ENCODE measurements around the gene PRR9.
A peak's percentile ranks its signal among the peaks of the same experiment; 100 is the strongest.

Gene PRR9

DNA sequence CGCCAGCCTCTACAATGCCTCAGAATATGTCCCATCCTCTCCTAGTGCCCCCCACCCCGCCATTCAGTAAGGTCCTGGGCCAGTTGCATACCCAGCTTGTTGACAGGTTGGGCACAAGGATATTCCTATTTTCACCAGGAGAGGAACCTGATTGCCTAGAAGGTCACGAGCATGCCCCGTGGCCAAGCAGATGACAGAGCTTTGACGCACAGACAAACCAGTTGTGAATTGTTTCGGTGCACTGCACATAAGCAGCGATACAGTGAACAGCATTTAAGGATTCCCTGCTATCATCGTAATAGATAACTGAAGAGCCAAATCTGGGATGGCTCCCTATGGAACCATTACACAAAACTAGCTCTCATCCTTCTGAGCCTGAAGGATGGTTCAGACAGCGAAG, 10.8 kb upstream of the PRR9 start:
- Histone ChIP-seq H4K91ac (ENCODE audit: low read length) (no peak overlapping the region), H3K23ac (ENCODE audit: low read length in 2 of 2) (no peak overlapping the region), H3K27me3 (ENCODE audit: control insufficient read depth in 1 of 2, insufficient read depth in 1 of 2, low read length in 2 of 2) (peaks cover 0 to 35% of the 10 kb centered on the region in 2 experiments), H3K14ac (ENCODE audit: low read length in 2 of 2) (no peak overlapping the region), H3K4me2 (ENCODE audit: low read length, poor library complexity, severe bottlenecking) (no peak overlapping the region), H3K4me1 (ENCODE audit: control insufficient read depth, insufficient read depth, low read depth, low read length) (no peaks in the 10 kb centered on the region), H2BK5ac (ENCODE audit: low read depth, low read length, poor library complexity, severe bottlenecking) (no peak overlapping the region), H2BK120ac (ENCODE audit: low read depth, low read length) (no peak overlapping the region), H2AFZ (ENCODE audit: low read depth, low read length) (no peak overlapping the region), H3K27ac (ENCODE audit: low read length, poor library complexity, severe bottlenecking) (no peak overlapping the region), H3K18ac (ENCODE audit: low read depth in 1 of 2, low read length in 2 of 2) (no peak overlapping the region), H2BK15ac (ENCODE audit: low read depth, poor library complexity, severe bottlenecking) (no peak overlapping the region), H3K79me1 (replicated peaks; ENCODE audit: low read length, poor library complexity, severe bottlenecking) (no peaks in the 10 kb centered on the region), H2BK12ac (ENCODE audit: low read length in 2 of 2) (no peak overlapping the region), H3K9ac (ENCODE audit: low read length) (no peak overlapping the region), H3K36me3 (ENCODE audit: control insufficient read depth in 1 of 2, insufficient read depth in 2 of 2, low read depth in 1 of 2, low read length in 2 of 2) (no peaks in the 10 kb centered on the region), H3K4me3 (ENCODE audit: insufficient read depth in 1 of 2, low read depth in 1 of 2, low read length in 2 of 2) (no peak overlapping the region), H2AK5ac (ENCODE audit: low read length, severe bottlenecking) (no peak overlapping the region), H3K9me3 (ENCODE audit: control insufficient read depth, low read length) (no peaks in the 10 kb centered on the region), H4K8ac (ENCODE audit: low read length) (no peak overlapping the region), H3K4ac (ENCODE audit: low read depth in 1 of 2, low read length in 2 of 2) (no peak overlapping the region)
- DNase-seq = no peak
- 67% methylated on average over 9 of the region's 9 CpGs for WGBS

DNA sequence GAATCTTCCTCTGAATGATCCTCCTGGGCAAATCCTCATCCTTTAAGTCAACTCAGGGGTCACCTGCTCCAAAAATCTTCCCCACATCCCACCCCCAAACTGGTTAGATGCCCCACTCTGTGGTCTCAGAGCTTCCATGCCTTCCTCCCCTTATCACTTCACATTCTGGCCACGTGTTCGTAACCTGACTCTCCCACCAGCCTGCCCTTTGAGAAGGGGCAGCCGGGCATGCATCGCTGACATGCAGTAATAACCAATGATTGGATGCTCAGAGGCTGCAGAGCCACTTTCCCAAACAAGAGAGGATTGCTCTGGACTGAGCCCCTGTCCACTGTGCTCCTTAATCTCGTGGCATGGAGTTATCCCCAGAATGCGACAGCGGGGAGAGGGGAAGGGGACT, 7.2 kb upstream of the PRR9 start:
- H2BK12ac ChIP-seq (ENCODE audit: low read length in 2 of 2) = no peak overlapping the region
- no peak overlapping the region for H2AFZ ChIP-seq (ENCODE audit: low read depth, low read length)
- no peaks in the 10 kb centered on the region for H3K9me3 ChIP-seq (ENCODE audit: control insufficient read depth, low read length)
- 60% methylated on average over 7 of the region's 7 CpGs for WGBS
- H2BK5ac ChIP-seq (ENCODE audit: low read depth, low read length, poor library complexity, severe bottlenecking) = no peak overlapping the region
- no peaks in the 10 kb centered on the region for H3K79me1 ChIP-seq (replicated peaks; ENCODE audit: low read length, poor library complexity, severe bottlenecking)
- no peak overlapping the region for H2BK15ac ChIP-seq (ENCODE audit: low read depth, poor library complexity, severe bottlenecking)
- H3K4ac ChIP-seq (ENCODE audit: low read depth in 1 of 2, low read length in 2 of 2) = no peak overlapping the region
- H3K14ac ChIP-seq (ENCODE audit: low read length in 2 of 2) = no peak overlapping the region
- no peak overlapping the region for H3K18ac ChIP-seq (ENCODE audit: low read depth in 1 of 2, low read length in 2 of 2)
- H3K27me3 ChIP-seq (ENCODE audit: control insufficient read depth in 1 of 2, insufficient read depth in 1 of 2, low read length in 2 of 2) = peaks cover 0 to 27% of the 10 kb centered on the region in 2 experiments
- H2BK120ac ChIP-seq (ENCODE audit: low read depth, low read length) = no peak overlapping the region
- H3K9ac ChIP-seq (ENCODE audit: low read length) = no peak overlapping the region
- no peak overlapping the region for H3K27ac ChIP-seq (ENCODE audit: low read length, poor library complexity, severe bottlenecking)
- H3K4me1 ChIP-seq (ENCODE audit: control insufficient read depth, insufficient read depth, low read depth, low read length) = no peaks in the 10 kb centered on the region
- no peak overlapping the region for H3K4me3 ChIP-seq (ENCODE audit: insufficient read depth in 1 of 2, low read depth in 1 of 2, low read length in 2 of 2)
- peak overlapping the region; percentile 41 for H4K8ac ChIP-seq (ENCODE audit: low read length)
- H3K36me3 ChIP-seq (ENCODE audit: control insufficient read depth in 1 of 2, insufficient read depth in 2 of 2, low read depth in 1 of 2, low read length in 2 of 2) = no peaks in the 10 kb centered on the region
- no peak overlapping the region for H4K91ac ChIP-seq (ENCODE audit: low read length)
- H3K23ac ChIP-seq (ENCODE audit: low read length in 2 of 2) = no peak overlapping the region
- no peak overlapping the region for H2AK5ac ChIP-seq (ENCODE audit: low read length, severe bottlenecking)
- H3K4me2 ChIP-seq (ENCODE audit: low read length, poor library complexity, severe bottlenecking) = no peak overlapping the region
- no peak for DNase-seq

DNA sequence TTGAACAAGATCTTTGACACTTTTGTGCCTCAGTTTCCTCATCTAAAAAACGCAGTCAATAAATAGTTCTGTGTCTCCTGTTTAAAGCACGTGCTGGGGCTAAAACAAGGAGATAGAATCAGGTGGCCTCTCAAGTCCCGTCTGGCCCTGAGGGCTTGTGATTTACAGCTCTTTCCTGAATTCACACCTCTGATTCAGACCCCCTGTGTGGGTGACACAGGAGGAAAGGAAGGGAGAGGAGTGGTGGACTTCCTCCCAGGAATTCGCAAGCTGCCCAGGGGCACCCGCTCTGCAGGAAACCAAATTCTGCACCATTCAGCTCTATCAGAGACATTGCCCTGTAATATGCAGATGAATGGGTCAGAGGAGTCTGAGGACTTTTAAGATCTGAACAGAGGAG, 5.2 kb upstream of the PRR9 start:
- Histone ChIP-seq H2BK5ac (ENCODE audit: low read depth, low read length, poor library complexity, severe bottlenecking) (no peak overlapping the region), H3K18ac (ENCODE audit: low read depth in 1 of 2, low read length in 2 of 2) (no peak overlapping the region), H3K14ac (ENCODE audit: low read length in 2 of 2) (no peak overlapping the region), H3K4ac (ENCODE audit: low read depth in 1 of 2, low read length in 2 of 2) (no peak overlapping the region), H4K8ac (ENCODE audit: low read length) (no peak overlapping the region), H3K9ac (ENCODE audit: low read length) (no peak overlapping the region), H3K79me1 (replicated peaks; ENCODE audit: low read length, poor library complexity, severe bottlenecking) (no peaks in the 10 kb centered on the region), H3K9me3 (ENCODE audit: control insufficient read depth, low read length) (no peaks in the 10 kb centered on the region), H3K27ac (ENCODE audit: low read length, poor library complexity, severe bottlenecking) (no peak overlapping the region), H3K4me3 (ENCODE audit: insufficient read depth in 1 of 2, low read depth in 1 of 2, low read length in 2 of 2) (no peak overlapping the region), H2BK12ac (ENCODE audit: low read length in 2 of 2) (no peak overlapping the region), H3K36me3 (ENCODE audit: control insufficient read depth in 1 of 2, insufficient read depth in 2 of 2, low read depth in 1 of 2, low read length in 2 of 2) (no peaks in the 10 kb centered on the region), H3K23ac (ENCODE audit: low read length in 2 of 2) (no peak overlapping the region), H2BK15ac (ENCODE audit: low read depth, poor library complexity, severe bottlenecking) (no peak overlapping the region), H3K27me3 (ENCODE audit: control insufficient read depth in 1 of 2, insufficient read depth in 1 of 2, low read length in 2 of 2) (peaks cover 0 to 18% of the 10 kb centered on the region in 2 experiments), H4K91ac (ENCODE audit: low read length) (no peak overlapping the region), H2BK120ac (ENCODE audit: low read depth, low read length) (no peak overlapping the region), H3K4me2 (ENCODE audit: low read length, poor library complexity, severe bottlenecking) (no peak overlapping the region), H2AFZ (ENCODE audit: low read depth, low read length) (no peak overlapping the region), H2AK5ac (ENCODE audit: low read length, severe bottlenecking) (no peak overlapping the region), H3K4me1 (ENCODE audit: control insufficient read depth, insufficient read depth, low read depth, low read length) (no peaks in the 10 kb centered on the region)
- WGBS = 30% methylated on average over 2 of the region's 5 CpGs
- no peak for DNase-seq

DNA sequence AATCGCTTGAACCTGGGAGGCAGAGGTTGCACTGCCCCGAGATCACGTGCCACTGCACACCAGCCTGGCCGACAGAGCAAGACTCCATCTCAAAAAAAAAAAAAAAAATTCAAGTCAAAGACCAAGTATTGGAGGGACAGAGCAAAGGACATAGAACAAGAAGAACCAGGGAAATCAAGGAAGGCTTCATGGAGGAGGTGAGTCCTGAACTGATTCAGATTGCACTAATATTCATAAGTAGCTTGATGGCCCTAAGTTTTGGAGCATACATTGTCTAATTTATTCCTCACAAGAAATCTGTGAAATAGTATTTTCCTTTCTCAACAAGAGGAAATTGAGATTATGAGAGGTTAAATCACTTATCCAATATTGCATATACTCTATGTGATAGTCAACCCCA, 3.9 kb upstream of the PRR9 start:
- Histone ChIP-seq H2BK120ac (ENCODE audit: low read depth, low read length) (no peak overlapping the region), H3K9me3 (ENCODE audit: control insufficient read depth, low read length) (no peaks in the 10 kb centered on the region), H3K36me3 (ENCODE audit: control insufficient read depth in 1 of 2, insufficient read depth in 2 of 2, low read depth in 1 of 2, low read length in 2 of 2) (no peaks in the 10 kb centered on the region), H3K14ac (ENCODE audit: low read length in 2 of 2) (no peak overlapping the region), H3K4me1 (ENCODE audit: control insufficient read depth, insufficient read depth, low read depth, low read length) (no peaks in the 10 kb centered on the region), H4K8ac (ENCODE audit: low read length) (no peak overlapping the region), H3K79me1 (replicated peaks; ENCODE audit: low read length, poor library complexity, severe bottlenecking) (no peaks in the 10 kb centered on the region), H3K4me2 (ENCODE audit: low read length, poor library complexity, severe bottlenecking) (no peak overlapping the region), H2AK5ac (ENCODE audit: low read length, severe bottlenecking) (no peak overlapping the region), H3K18ac (ENCODE audit: low read depth in 1 of 2, low read length in 2 of 2) (no peak overlapping the region), H3K23ac (ENCODE audit: low read length in 2 of 2) (no peak overlapping the region), H2AFZ (ENCODE audit: low read depth, low read length) (no peak overlapping the region), H2BK15ac (ENCODE audit: low read depth, poor library complexity, severe bottlenecking) (no peak overlapping the region), H3K9ac (ENCODE audit: low read length) (no peak overlapping the region), H3K4ac (ENCODE audit: low read depth in 1 of 2, low read length in 2 of 2) (no peak overlapping the region), H2BK12ac (ENCODE audit: low read length in 2 of 2) (no peak overlapping the region), H3K4me3 (ENCODE audit: insufficient read depth in 1 of 2, low read depth in 1 of 2, low read length in 2 of 2) (no peak overlapping the region), H2BK5ac (ENCODE audit: low read depth, low read length, poor library complexity, severe bottlenecking) (no peak overlapping the region), H4K91ac (ENCODE audit: low read length) (no peak overlapping the region), H3K27ac (ENCODE audit: low read length, poor library complexity, severe bottlenecking) (no peak overlapping the region), H3K27me3 (ENCODE audit: control insufficient read depth in 1 of 2, insufficient read depth in 1 of 2, low read length in 2 of 2) (peaks cover 0 to 18% of the 10 kb centered on the region in 2 experiments)
- WGBS = 88% methylated on average over 2 of the region's 4 CpGs
- DNase-seq = no peak

Measured in mesenchymal stem cell (in vitro differentiated cells and primary cell).